ENCODE results near the gene IL36A.

Gene IL36A

GRCh38 chr2:113009622-113010021, 4.4 kb downstream of the IL36A start:
- no peak for DNase-seq

DNA sequence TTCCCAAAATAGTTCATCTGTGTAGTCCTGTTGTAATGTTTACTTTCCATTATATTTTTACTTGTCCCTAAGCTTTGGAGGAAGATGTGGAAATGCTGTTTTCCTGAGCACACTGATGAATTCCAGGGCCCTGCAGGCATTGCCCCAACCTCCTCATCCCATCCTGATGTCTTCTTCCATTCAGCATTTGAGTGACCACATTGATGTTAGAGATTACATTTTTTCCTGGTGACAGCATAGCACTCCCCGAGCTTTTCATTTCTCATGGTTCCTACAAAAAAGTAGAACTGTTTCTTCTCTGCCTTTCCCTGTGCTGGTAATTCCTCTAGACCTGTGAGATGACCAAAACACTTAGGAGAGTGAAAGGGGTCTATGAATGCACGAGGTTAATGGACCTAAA, 4.8 kb downstream of the IL36A start:
- DNase-seq = no peak

GRCh38 chr2:113011108-113011507, 5.8 kb downstream of the IL36A start:
- DNase-seq = no peak

- no peak for DNase-seq
Observed at GRCh38 chr2:113012436-113013335, 7.4 kb downstream of the IL36A start.

DNA sequence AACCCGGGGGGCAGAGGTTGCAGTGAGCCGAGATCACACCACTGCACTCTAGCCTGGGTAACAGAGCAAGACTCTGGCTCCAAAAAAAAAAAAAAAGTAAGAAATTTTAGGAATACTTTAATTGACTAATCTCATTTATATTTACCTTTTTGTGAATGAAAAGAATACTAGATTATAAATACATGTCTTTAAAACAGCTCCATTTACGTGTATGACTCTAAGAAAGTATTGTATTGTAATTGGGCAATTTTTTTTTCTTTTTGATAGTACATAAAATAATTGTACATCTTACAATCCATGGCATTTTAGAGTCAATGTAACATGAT, 8.0 kb downstream of the IL36A start:
- DNase-seq = no peak

DNA sequence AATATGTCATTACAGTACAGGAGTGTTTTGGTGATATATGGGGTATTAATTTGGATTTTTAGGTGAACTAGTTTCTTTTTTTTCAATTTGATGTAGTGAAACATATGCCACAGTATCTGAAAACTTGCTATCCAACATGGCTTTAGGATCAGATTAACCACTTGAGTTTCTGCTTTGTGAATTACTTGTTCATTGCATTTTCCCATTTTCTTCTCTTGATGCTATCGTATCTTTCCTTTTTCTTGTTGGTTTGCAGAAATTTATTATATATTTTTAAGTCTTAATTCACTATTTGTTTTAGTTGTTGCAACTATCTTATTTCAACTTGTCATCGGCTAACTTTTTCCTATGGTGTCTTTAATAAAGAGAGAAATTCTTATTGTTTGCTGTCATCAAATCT, 8.8 kb downstream of the IL36A start:
- DNase-seq = no peak

- no peak for DNase-seq
Observed at GRCh38 chr2:113015042-113015441, 9.8 kb downstream of the IL36A start.

- DNase-seq = no peak
Observed at GRCh38 chr2:113015655-113016054, 10.4 kb downstream of the IL36A start.

- no peak for DNase-seq
Observed at GRCh38 chr2:113018509-113018908, 13.2 kb downstream of the IL36A start.

- no peak for DNase-seq
Observed at GRCh38 chr2:113021312-113021711, 16.1 kb downstream of the IL36A start.

- DNase-seq = no peak
Observed at GRCh38 chr2:113024764-113025163, 19.5 kb downstream of the IL36A start.

- no peak for DNase-seq
Observed at GRCh38 chr2:113025737-113026136, 20.5 kb downstream of the IL36A start.

DNA sequence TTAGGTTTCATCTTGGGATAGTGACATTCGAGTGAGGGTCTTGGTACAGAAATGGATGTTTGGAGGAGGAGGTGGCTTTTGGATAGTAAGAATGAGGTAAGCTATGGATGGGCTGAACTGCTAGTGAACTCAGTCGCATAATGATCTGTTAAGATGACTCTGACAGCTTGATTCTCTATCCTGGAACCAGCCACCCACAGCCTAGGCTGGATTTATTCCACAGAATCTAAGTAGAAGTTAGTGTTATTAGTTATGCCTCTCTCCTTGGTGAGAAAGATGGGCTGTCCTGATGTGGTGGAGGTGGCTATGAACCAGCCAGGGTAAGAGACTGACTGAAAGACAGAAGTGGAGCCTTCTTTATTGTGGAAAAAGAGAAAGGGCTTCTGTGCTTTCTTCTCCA, 22.4 kb downstream of the IL36A start:
- no peak for DNase-seq

GRCh38 chr2:113028112-113028511, 22.9 kb downstream of the IL36A start:
- no peak for DNase-seq

DNA sequence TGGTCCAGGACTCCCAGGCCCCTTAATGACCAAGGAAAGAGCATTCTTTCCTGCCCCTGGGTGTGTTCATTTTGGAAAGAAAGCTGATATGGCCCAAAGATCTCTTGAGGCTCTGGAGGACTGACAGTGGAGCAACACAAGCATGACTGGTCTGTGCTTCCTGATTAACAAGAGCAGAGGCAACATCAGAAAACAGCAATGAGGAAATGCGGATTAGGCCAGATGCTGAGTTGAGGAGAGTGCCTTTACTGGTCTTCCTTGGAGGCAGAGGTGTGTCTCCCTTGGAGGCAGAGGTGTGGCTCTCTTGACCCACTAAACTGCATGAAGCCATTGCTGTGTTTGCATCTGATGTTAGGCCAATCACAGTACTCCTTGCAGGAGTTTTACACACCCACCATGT, 27.5 kb downstream of the IL36A start:
- no peak for DNase-seq

- no peak for DNase-seq
Observed at GRCh38 chr2:113034016-113034415, 28.8 kb downstream of the IL36A start.

DNA sequence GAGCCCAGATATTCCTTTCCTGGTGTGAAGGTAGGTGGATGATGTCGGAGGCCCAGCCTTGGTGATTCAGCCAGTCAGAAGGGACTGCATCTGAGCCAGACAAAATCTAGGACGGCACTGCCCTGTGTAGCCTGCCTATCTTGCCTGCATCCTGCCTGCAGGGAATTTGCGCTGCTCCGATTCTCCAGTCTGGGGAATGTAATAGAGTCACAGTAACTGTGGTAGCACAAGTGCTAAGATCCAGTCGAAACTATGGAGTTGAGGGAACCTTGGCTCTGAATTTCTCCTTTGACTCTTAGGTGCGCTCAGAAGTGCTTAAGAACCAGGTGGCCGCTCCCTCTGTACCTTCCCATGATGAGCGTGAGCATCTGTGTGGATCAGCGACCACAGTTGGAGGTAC, 31.5 kb downstream of the IL36A start:
- DNase-seq = no peak

GRCh38 chr2:113038291-113038690, 33.0 kb downstream of the IL36A start:
- DNase-seq = no peak

DNA sequence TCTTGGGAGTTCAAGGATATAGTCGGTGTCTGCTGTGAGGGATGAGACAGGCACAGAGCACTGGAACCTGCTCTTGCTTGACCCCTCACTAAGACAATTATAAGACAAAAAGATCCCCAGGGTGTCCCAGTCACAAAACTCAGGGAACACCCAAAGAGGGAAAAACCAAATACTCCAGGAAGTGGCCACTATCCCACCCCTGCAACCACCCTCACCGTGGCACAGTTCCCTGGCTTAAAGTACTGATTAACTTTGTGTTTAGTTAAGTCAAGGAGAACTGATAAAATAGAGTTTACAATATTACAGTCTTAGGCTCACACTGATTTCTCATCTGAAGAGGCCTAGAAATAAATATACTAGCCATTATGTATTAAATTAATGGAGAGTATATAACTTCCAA, 33.9 kb downstream of the IL36A start:
- DNase-seq = no peak

DNA sequence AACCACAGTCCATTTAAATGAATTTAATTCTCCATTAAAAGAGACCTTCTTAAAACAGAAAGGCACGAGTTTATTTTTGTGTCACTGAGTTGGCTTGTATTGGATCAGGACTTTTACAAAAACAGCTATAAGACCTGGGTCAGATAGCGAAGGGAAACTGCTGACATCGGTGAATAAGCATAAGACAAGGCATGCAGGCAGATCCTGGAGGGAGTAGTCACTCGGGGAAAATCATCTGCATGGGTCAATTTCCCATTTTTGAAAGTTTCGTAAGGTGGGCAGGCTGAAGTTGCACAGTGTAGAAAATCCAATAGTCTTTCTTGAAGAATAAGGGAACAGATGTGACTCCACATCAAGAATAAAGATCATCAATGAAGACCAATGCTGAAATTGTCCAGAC, 34.5 kb downstream of the IL36A start:
- DNase-seq = no peak

- DNase-seq = no peak
Observed at GRCh38 chr2:113041871-113042270, 36.6 kb downstream of the IL36A start.

- no peak for DNase-seq
Observed at GRCh38 chr2:113046465-113046864, 41.2 kb downstream of the IL36A start.

- DNase-seq = no peak
Observed at GRCh38 chr2:113050921-113051895, 45.9 kb downstream of the IL36A start.

DNA sequence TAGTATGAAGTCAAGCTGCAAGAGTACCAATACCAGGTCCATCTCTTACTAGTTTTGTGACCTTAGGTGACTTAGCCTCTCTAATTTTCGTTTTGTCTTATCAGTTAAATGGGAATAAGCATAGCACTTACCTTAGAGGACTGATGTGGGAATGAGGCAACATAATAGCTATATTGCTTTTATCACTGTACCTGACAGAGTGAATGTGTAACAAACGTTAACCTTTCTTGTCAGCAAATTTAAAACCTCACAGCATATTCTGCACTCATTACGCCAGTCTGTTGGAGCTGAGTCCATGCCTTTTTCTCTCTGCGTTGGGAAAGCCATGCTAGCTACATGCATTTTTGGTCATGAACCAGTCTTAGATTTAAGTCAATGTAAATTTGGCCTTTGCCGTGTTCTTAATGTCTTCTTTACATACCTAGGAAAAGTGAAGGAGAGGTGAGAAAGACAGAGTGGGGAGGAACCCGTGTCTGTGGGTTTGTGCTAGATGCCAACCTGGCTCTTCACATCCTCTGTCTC, 47.2 kb downstream of the IL36A start, which contains the start of gene IL36B:
Gene IL36B, minus strand, starts transcription at position 472 of the 522 bp plus-strand sequence.
- DNase-seq = no peak

Measured in activated CD4-positive, alpha-beta T cell treated with anti-CD3 and anti-CD28 coated beads, Interleukin-10, Interleukin-2, amounts not matched to agents 100 ng/mL and 50 ng/mL, durations not matched to agents 16 hours and 8 hours (primary cell).